ENCODE results near the gene SCN2B.

Gene SCN2B

DNA sequence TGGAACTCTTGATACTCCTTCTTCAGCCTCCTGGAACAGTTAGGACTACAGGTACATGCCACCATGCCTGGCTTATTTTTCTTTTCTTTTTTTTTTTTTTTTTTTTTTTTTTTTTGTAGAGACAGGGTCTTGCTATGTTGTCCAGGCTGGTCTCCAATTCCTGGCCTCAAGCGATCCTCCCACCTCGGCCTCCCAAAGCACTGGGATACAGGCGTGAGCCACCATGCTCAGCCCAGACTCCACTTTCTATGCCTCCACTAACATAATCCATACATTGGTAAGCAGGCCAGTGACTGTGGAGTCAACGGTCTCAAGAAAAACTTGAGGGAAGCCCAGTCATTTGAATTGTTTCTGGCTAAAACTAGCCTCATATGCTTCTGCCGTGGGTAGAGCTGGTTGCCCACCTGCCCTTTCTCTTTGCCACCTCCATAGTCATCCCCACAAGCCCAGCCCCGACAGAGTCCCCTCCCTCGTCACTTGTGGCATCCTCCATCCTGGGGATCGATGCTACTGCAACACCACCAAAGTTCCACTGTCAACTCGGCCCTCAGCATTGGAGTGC is 2.4 kb downstream of the SCN2B start:
- no peak for DNase-seq (ENCODE audit: low read depth)

DNA sequence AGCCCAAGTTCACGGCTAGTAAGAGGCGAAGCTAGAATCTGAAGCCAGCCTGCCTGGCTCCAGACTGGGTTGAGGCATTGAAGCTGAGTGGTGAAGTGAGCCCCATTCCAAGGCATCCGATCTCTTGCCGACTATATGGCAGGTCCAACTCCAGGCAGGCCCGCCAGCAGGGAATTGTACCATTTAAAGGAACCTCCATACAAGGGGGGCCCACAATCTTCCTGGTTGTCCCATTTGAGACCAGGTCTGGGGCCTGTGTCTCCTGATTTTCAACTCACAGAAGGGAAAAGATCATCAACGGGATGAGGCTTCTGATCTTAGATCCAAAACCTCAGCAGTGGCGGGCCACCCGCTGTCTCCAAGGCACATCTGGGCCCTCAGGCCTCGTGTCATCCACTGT is 4.1 kb downstream of the SCN2B start:
- no peak for DNase-seq (ENCODE audit: low read depth)

DNA sequence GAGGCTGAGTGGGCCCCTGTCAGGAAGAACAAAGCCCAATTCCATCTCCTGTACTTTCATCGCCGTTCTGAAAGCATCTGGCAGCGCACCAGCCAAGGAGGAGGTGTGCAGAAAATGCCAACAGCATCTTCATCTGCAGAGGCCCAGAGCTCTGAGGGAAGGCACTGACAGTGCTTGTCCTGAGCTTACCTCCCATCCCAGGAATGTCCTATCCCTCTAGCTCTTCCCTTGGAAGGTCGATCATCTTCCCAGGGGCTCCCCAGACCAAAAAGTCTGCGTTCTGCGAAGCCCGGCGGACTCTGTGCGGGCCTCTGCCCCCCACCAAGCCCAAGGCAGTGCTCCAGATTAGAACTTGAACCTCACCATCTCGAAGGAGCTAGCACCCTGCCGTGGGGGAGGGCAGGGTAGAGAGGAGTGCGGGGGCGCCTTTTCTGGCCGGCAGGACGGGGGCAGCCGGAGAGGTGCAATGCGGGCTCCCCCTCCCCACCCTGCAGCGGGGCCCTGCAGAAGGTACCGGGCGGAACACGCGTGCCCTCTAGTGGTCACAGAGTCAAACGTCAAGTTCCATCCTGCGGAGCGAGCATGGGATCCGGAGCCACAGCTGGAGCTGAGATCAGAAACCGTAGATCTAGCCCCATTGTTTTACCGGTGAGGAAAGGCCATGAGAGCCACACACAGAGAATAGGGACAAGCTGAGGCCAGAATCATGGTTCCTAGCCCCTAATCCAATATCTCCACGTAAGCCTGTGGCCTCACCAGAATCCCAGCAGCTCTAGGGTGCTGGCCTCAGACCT is 5.0 kb downstream of the SCN2B start:
- DNase-seq (ENCODE audit: low read depth) = peak; percentile 66

GRCh38 chr11:118170882-118171268 is 5.6 kb downstream of the SCN2B start:
- DNase-seq (ENCODE audit: low read depth) = no peak

DNA sequence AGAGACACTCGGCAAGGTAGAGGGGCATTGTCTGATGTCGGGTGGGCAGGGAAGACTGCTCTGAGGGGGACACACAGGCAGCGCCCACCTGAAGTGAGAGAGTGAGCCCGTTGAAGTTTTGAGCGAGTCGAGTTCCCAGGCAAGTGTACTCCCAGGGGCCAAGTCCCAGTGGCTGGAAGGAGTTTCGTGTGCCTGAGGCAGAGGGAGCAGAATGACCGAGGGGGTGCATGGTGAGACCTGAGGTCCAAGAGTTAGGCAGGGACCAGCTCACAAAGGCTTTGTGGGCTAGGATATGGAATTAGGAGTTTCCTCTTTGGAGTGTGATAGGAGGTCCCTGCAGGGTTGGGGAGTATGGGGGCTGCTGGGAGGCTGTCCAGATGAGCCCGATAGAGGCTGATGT is 6.2 kb downstream of the SCN2B start:
- no peak for DNase-seq (ENCODE audit: low read depth)

- DNase-seq (ENCODE audit: low read depth) = no peak
These were observed 6.9 kb downstream of the SCN2B start for GRCh38 chr11:118169300-118170140.

DNA sequence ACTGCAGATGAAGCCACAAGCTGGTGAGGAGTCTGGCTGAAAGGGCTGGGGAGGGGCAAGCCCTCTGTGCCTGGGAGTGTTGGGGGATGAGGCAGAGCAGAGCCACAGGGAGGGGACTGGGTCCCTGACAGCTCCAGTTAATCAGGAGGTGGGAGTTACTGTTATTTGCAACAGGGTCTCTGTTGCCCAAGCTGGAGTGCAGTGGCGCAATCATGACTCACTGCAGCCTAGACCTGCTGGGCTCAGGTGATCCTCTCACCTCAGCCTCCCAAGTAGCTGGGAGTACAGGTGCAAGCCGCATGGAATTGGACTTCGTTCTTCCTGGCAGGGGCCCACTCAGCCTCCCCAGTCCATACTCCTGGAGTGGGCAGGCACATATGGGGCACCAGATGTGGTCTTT is 7.7 kb downstream of the SCN2B start:
- no peak for DNase-seq (ENCODE audit: low read depth)

GRCh38 chr11:118168316-118168715 is 8.1 kb downstream of the SCN2B start:
- DNase-seq (ENCODE audit: low read depth) = no peak

DNA sequence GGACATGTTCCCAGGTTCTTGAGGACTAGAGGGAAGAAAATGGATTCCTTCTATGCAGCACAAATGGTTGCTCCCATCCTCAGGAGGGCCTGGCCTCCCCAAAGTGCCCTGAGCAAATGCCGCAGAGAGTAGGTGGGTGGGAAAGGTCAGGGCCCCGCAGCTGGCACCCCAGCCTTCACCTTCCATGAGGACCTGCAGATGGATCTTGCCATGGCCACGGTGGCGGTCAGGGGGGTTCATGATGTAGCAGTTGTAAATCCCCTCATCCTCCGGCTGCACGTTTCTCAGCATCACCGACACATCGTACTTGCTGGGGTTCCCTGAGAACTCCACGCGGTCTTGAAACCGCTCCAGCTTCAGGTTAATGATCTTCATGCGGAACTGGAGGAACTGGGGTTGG is 8.5 kb downstream of the SCN2B start:
- DNase-seq (ENCODE audit: low read depth) = no peak

GRCh38 chr11:118167253-118167652 is 9.2 kb downstream of the SCN2B start:
- DNase-seq (ENCODE audit: low read depth) = no peak

- DNase-seq (ENCODE audit: low read depth) = no peak
These were observed 9.8 kb downstream of the SCN2B start for GRCh38 chr11:118166641-118167040.

GRCh38 chr11:118164885-118165284 is 11.6 kb downstream of the SCN2B start:
- DNase-seq (ENCODE audit: low read depth) = no peak

DNA sequence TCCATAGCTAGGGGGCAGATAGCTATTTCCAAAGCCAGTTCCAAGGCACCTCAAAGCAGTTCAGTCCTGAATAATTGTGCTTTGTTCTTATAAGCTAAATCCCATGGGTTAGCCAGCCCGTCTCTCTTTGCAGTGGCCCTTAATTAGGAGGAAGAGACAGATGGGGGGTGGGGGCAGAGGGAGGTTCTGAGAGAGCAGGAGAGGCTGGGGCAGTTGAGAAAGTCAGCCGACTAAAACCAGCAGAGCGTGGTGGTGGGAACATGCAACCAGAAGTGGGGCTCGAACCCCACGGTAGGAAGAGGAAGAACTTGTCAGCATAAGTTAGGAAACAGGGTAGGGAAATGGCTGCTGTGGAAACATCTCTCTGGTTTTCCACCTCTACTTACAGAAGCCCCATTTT is 12.9 kb downstream of the SCN2B start:
- DNase-seq (ENCODE audit: low read depth) = no peak

- no peak for DNase-seq (ENCODE audit: low read depth)
These were observed 13.6 kb downstream of the SCN2B start for GRCh38 chr11:118162846-118163245.

DNA sequence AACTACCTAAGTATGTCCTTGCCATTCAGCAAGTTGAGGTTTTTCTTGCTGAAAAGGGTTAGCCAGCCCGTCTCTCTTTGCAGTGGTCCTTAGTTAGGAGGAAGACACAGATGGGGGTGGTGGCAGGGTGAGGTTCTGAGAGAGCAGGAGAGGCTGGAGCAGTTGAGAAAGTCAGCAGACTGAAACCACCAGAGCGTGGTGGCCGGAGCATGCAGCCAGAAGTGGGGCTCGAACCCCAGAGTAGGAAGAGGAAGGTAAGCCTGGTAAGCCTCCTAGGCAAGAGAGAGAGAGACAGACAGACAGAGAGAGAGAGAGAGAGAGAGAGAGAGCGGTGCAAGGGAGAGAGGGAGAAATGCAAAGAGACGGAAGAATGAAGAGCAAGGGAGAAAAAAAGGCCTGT is 14.7 kb downstream of the SCN2B start:
- DNase-seq (ENCODE audit: low read depth) = no peak

DNA sequence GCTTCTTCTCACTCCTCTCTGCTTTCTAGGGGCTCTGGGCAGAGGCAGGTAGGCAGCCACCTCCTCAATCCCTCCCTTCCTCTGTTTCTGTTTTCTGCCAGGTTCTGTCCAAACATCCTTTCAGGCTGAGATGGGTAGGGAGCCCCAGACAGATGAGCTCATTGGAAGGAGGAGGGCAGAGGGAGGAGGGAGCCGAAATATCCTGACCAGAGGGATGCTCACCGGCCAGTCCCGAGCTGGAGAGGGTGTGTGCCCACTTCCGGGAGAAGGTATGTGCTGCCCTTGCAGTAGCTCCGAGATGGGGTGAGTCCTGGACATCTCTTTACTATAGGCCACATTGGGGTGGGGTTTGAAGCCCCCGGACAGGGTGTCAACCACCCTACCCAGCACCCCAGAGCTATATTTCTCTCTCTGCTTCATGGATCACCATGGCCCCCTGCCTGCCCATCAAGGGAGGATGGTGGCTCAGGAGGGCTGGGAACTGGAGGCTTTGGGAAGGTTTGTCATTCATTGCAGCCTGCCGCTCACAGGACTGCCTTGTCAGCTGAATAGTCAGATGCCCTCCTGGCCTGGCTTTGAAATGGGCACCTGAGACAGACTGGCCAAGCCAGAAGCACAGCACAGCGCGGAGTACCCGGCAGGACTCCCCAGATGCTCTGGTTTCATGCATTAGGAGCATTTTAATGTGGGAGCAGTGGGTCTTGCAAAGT is 19.1 kb downstream of the SCN2B start:
- no peak for DNase-seq (ENCODE audit: low read depth)

DNA sequence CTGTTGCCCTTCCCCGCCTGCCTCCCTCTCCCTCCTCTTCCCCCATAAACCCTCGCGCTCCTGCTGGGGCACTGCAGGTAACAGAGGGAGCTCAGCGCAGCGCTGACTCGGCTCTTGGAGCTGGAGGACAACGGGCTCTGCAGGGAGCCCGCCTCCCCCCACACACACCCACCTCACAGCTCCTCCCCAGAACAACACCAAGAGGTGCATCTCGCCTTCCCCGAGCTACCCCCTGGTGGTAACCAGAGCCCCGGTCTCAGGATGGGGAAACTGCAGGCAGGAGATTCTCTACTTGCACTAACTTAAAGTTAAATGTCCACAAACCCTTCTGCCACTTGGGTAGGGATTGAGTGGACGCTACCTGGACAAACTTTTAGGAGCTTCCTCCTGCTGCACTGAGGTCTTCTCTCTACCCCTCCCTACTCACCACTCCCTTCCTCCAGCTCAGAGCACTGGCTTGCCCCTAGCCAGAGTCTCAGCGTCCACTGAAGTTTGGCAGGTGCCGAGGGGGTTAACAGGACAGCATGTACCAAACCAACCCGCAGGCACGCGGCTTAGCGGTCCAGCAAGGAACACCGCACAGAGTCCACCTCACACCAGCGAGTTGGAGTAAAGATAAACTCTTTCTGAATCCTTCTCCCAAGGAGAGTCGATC is 19.8 kb downstream of the SCN2B start:
- DNase-seq (ENCODE audit: low read depth) = no peak

GRCh38 chr11:118155776-118156530 is 20.5 kb downstream of the SCN2B start:
- no peak for DNase-seq (ENCODE audit: low read depth)

- no peak for DNase-seq (ENCODE audit: low read depth)
These were observed 21.8 kb downstream of the SCN2B start for GRCh38 chr11:118154641-118155040.

GRCh38 chr11:118153976-118154375 is 22.5 kb downstream of the SCN2B start:
- no peak for DNase-seq (ENCODE audit: low read depth)

- no peak for DNase-seq (ENCODE audit: low read depth)
These were observed 22.9 kb downstream of the SCN2B start for GRCh38 chr11:118153516-118153915.
